ENCODE measurements around the gene GRK4. TPM values are rescaled to one million over a fixed set of nuclear protein-coding genes. Genes with fewer than 3 reads are reported as not detected.

GRK4 gene
- total RNA-seq, 2 donors from 2014 or later = 7.0 to 8.2 TPM

DNA sequence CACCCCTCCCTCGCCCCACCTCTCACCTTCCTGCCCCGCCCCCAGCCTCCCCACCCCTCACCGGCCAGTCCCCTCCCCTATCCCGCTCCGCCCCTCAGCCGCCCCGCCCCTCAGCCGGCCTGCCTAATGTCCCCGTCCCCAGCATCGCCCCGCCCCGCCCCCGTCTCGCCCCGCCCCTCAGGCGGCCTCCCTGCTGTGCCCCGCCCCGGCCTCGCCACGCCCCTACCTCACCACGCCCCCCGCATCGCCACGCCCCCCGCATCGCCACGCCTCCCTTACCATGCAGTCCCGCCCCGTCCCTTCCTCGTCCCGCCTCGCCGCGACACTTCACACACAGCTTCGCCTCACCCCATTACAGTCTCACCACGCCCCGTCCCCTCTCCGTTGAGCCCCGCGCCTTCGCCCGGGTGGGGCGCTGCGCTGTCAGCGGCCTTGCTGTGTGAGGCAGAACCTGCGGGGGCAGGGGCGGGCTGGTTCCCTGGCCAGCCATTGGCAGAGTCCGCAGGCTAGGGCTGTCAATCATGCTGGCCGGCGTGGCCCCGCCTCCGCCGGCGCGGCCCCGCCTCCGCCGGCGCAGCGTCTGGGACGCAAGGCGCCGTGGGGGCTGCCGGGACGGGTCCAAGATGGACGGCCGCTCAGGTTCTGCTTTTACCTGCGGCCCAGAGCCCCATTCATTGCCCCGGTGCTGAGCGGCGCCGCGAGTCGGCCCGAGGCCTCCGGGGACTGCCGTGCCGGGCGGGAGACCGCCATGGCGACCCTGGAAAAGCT is 110.9 kb downstream of the GRK4 start, which contains the start of the genes HTT and HTT-AS:
Gene HTT, plus strand, starts transcription at position 604 of the 768 bp plus-strand sequence. Its CDS starts 145 bp downstream, at position 749.
Gene HTT-AS, minus strand, starts transcription at position 461 of the 768 bp plus-strand sequence.
- H3K4me3 ChIP-seq = peak within 1 kb of the TSS; percentile 84 to 86
- no peaks in the 10 kb centered on the region for H3K9me3 ChIP-seq
- H3K27ac ChIP-seq = peak within 1 kb of the TSS; percentile 86 to 88
- TF ChIP-seq, protein P1, sequence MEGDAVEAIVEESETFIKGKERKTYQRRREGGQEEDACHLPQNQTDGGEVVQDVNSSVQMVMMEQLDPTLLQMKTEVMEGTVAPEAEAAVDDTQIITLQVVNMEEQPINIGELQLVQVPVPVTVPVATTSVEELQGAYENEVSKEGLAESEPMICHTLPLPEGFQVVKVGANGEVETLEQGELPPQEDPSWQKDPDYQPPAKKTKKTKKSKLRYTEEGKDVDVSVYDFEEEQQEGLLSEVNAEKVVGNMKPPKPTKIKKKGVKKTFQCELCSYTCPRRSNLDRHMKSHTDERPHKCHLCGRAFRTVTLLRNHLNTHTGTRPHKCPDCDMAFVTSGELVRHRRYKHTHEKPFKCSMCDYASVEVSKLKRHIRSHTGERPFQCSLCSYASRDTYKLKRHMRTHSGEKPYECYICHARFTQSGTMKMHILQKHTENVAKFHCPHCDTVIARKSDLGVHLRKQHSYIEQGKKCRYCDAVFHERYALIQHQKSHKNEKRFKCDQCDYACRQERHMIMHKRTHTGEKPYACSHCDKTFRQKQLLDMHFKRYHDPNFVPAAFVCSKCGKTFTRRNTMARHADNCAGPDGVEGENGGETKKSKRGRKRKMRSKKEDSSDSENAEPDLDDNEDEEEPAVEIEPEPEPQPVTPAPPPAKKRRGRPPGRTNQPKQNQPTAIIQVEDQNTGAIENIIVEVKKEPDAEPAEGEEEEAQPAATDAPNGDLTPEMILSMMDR (IDR thresholded peaks at IDR 0.05) = no peak
- peak; percentile 93 for DNase-seq (ENCODE audit: low spot score)
- no peaks in the 10 kb centered on the region for H3K27me3 ChIP-seq
- H3K36me3 ChIP-seq = no peaks in the 10 kb centered on the region
- peaks cover 0 to 22% of the 10 kb centered on the region in 2 donors for H3K4me1 ChIP-seq

DNA sequence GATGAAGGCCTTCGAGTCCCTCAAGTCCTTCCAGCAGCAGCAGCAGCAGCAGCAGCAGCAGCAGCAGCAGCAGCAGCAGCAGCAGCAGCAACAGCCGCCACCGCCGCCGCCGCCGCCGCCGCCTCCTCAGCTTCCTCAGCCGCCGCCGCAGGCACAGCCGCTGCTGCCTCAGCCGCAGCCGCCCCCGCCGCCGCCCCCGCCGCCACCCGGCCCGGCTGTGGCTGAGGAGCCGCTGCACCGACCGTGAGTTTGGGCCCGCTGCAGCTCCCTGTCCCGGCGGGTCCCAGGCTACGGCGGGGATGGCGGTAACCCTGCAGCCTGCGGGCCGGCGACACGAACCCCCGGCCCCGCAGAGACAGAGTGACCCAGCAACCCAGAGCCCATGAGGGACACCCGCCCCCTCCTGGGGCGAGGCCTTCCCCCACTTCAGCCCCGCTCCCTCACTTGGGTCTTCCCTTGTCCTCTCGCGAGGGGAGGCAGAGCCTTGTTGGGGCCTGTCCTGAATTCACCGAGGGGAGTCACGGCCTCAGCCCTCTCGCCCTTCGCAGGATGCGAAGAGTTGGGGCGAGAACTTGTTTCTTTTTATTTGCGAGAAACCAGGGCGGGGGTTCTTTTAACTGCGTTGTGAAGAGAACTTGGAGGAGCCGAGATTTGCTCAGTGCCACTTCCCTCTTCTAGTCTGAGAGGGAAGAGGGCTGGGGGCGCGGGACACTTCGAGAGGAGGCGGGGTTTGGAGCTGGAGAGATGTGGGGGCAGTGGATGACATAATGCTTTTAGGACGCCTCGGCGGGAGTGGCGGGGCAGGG is 111.7 kb downstream of the GRK4 start:
- DNase-seq (ENCODE audit: low spot score) = no peak
- TF ChIP-seq, protein P1 (IDR thresholded peaks at IDR 0.05) = no peak
- Histone ChIP-seq H3K27ac (peak overlapping the region; percentile 86 to 88), H3K4me1 (peaks cover 0 to 26% of the 10 kb centered on the region in 2 donors), H3K4me3 (peak overlapping the region; percentile 84 to 86), H3K27me3 (no peaks in the 10 kb centered on the region), H3K36me3 (no peaks in the 10 kb centered on the region), H3K9me3 (no peaks in the 10 kb centered on the region)

DNA sequence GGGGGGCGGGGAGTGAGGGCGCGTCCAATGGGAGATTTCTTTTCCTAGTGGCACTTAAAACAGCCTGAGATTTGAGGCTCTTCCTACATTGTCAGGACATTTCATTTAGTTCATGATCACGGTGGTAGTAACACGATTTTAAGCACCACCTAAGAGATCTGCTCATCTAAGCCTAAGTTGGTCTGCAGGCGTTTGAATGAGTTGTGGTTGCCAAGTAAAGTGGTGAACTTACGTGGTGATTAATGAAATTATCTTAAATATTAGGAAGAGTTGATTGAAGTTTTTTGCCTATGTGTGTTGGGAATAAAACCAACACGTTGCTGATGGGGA is 112.2 kb downstream of the GRK4 start:
- peak overlapping the region; percentile 84 to 86 for H3K4me3 ChIP-seq
- no peaks in the 10 kb centered on the region for H3K9me3 ChIP-seq
- no peaks in the 10 kb centered on the region for H3K36me3 ChIP-seq
- H3K4me1 ChIP-seq = peaks cover 0 to 28% of the 10 kb centered on the region in 2 donors
- no peak for DNase-seq (ENCODE audit: low spot score)
- TF ChIP-seq, protein P1 (IDR thresholded peaks at IDR 0.05) = no peak
- no peaks in the 10 kb centered on the region for H3K27me3 ChIP-seq
- peak overlapping the region; percentile 86 to 88 for H3K27ac ChIP-seq

DNA sequence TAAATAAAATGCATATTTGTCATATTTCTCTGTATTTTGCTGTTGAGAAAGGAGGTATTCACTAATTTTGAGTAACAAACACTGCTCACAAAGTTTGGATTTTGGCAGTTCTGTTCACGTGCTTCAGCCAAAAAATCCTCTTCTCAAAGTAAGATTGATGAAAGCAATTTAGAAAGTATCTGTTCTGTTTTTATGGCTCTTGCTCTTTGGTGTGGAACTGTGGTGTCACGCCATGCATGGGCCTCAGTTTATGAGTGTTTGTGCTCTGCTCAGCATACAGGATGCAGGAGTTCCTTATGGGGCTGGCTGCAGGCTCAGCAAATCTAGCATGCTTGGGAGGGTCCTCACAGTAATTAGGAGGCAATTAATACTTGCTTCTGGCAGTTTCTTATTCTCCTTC is 114.4 kb downstream of the GRK4 start:
- H3K9me3 ChIP-seq = no peaks in the 10 kb centered on the region
- DNase-seq (ENCODE audit: low spot score) = no peak
- peaks cover 0 to 28% of the 10 kb centered on the region in 2 donors for H3K4me1 ChIP-seq
- H3K27me3 ChIP-seq = no peaks in the 10 kb centered on the region
- H3K4me3 ChIP-seq = no peak overlapping the region
- TF ChIP-seq, protein P1 (IDR thresholded peaks at IDR 0.05) = no peak
- H3K27ac ChIP-seq = no peak overlapping the region
- H3K36me3 ChIP-seq = no peaks in the 10 kb centered on the region

DNA sequence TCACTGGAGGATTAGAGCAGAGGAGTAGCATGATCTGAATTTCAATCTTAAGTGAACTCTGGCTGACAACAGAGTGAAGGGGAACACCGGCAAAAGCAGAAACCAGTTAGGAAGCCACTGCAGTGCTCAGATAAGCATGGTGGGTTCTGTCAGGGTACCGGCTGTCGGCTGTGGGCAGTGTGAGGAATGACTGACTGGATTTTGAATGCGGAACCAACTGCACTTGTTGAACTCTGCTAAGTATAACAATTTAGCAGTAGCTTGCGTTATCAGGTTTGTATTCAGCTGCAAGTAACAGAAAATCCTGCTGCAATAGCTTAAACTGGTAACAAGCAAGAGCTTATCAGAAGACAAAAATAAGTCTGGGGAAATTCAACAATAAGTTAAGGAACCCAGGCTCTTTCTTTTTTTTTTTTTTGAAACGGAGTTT is 116.3 kb downstream of the GRK4 start:
- H3K36me3 ChIP-seq = no peaks in the 10 kb centered on the region

More for the DNA sequence above, 116.3 kb downstream of the GRK4 start:
- H3K4me3 ChIP-seq = no peak overlapping the region
- H3K4me1 ChIP-seq = peaks cover 0 to 20% of the 10 kb centered on the region in 2 donors
- no peaks in the 10 kb centered on the region for H3K9me3 ChIP-seq
- H3K27ac ChIP-seq = no peak overlapping the region
- TF ChIP-seq, protein P1 (IDR thresholded peaks at IDR 0.05) = no peak
- H3K27me3 ChIP-seq = no peaks in the 10 kb centered on the region
- no peak for DNase-seq (ENCODE audit: low spot score)
